Esophagus muscularis mucosa (tissue), 3 donors: ENCODE results near the gene ACD.
A peak's percentile ranks its signal among the peaks of the same experiment; 100 is the strongest.

ENCODE experiments used
- CTCF ChIP-seq, 3 experiments: fragments of 200-600 bp in 2 of 3; fragments of 450-650 bp in 1 of 3; sonication (generic) in 2 of 3; IDR thresholded peaks; one replicate each; pipeline ENCODE4 v1.5.1; 2017 to 2019; ENCODE audit warnings: antibody characterized with exemption in 3 of 3, mild to moderate bottlenecking in 2 of 3, moderate library complexity in 1 of 3
- POLR2A ChIP-seq: fragments of 450-650 bp; IDR thresholded peaks from one replicate; pipeline ENCODE4 v1.6.1; 2017; ENCODE audit warnings: antibody characterized with exemption, moderate library complexity, mild to moderate bottlenecking, low read depth

GRCh38 chr16:67659675-67660563 is at the start of gene ACD:
- TF ChIP-seq CTCF (IDR thresholded peaks at IDR 0.05) (peak in 1 of 3 experiments; percentile 25), POLR2A (peak; percentile 65)
